ENCODE results near the gene ASAP3.
"Not testable (repeated sequence)": the region's sequence is repeated elsewhere in the genome, so short reads cannot be mapped to it uniquely, and the experiment has no call there.

Gene ASAP3

DNA sequence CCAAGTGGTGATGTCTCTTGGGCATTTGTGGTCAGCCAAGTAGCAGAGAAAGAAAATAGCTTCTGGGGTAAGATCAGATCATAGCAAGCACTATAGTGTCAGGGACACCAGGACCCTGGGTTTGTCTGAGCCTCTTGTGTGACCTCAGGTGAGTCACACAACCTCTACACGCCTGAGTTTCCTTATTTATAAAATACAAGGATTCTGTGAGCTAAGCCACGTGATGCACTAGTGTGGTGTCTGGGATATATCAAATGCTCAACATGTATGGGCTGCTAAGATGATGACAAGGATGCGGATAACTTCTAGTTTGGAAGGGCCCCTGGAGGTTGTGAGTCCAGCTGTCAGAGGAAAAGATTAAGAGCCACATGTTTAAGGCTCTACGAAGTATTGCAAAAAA lies 89.8 kb downstream of the ASAP3 start:
- DNase-seq: no peak

DNA sequence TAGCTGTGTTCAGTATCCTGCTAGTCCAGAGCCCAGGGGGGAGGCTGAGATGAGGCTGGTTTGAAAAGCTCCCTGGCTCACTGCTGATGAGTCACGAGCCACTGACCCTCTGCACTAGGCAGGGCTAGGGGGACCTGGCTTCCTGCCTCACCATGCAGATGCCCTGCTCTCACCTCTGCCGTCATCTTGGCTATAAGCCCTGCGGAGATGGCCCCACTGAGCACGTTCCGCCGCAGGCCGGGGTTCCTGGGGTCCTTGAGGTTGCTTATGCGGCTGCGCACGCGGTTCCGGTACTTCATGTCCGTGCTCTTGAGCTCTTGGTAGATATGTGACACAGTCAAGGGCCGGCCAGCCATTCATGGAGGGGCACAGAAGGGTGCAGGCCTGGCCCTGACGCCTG lies 90.3 kb downstream of the ASAP3 start:
- DNase-seq: no peak

DNA sequence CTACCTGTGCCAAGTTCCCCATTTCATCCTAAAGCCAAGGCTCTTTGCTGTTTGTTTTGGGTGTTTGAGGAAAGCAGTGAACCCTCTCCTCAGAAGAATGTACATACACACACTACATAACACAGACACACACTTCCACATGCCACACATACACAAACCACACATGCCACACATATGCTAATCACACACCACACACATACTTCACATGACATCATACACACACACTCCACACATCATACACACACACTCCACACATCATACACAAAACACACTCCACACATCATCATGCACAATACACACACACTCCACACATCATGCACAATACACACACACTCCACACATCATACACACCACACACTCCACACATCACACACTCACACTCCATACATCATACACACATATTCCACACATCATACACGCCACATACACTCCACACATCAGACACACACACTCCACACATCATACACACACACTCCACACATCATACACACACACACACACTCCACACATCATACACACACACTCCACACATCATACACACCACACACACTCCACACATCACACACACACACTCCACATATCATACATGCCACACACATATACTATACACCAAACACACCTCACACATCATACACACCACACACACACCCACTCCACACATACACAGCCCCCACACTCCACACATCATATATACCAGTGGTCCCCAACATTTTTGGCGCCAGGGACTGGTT lies 91.7 kb downstream of the ASAP3 start:
- DNase-seq: no peak

DNA sequence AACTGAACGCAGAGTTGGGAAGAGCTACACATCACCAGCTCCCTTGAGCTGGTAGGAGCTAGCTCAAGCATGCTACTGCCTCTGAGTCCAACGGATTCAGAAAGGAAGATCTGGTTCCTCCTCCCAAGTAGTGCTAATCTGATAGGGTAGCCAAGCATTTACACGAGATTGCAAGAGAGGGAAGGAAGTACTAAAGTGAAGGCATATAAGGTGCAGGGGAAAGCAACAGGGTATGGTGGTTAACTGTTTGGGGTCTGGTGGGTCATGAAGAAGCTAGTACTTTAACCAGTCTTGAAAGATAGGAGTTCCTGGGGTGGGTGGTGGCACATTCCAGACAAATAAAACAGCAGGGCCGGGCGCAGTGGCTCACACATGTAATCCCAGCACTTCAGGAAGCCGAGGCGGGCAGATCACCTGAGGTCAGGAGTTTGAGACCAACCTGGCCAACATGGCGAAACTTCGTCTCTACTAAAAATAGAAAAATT lies 94.1 kb downstream of the ASAP3 start:
- DNase-seq: no peak

DNA sequence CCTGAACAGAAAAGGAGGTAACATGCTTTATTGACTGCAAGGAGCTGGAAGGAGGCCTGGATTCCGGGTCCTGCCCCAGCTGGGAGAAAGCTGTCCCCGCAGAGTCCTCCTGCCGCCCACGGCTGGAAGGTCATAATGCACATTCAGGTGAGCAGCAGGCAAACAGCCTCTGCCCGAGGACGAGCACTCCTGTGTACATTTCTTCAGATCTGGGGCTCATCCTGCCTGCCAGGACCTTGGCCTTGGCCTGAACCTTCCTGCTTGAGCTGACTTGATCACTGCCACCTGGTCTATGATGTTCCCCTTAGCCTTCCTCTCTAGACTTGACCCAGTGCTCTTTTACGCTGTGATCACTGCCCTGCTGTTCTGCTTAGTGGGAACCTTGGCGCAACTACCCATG lies 96.5 kb downstream of the ASAP3 start:
- DNase-seq: no peak

DNA sequence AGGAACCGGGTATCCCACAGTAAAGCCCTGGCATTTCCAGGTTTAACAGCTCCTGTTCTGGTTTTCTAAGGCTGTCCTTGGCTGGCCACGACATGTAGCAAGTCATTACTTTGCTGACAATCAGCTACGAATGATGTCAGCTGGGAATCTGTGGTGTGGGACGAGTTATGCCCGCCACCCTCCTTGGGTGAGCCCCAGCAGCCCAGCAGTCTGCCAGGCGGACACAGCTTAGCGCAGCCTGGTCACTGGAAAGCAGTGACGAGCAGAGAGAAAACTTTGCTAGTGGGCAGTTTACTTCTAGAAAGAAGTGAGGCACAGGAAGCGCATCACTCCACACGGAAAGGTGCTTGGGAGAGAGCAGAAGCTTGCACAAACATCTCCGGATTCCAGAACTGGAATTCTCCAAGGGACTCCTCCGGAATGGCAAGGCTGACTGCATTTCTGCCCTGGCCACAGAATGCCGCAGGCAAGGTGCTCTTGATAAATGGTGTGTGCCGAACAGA lies 98.8 kb downstream of the ASAP3 start:
- no peak for DNase-seq

DNA sequence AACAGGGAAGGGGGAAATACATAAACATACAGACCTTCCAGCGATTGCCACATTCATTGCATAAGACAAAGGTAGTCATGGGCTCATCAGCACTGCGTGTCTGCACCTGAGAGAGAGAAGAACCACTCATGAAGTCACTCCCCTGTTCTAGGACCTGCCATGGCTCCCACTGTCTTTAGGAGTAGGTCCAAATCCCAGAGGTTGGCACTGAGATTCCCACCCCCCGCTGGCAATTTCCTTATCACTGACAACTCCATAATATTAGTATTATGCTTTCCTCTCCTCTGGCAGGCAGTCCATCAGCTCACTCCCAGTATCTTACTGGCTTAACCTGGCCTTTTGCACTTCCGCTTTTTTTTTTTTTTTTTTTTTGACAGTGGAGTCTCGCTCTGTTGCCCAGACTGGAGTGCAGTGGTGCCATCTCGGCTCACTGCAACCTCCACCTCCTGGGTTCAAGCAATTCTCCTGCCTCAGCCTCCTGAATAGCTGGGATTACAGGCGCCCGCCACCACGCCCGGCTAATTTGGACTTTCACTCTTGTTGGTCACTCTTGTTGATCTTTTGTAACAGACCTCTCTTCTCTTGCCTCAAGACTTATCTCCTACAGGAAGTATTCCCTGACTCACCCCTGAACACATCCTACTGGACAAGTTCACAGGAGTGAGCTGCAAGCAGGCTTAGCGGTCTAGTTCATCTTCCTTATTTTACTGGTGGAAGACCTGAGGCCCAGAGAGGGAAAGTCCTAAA lies 99.5 kb downstream of the ASAP3 start:
- no peak for DNase-seq

DNA sequence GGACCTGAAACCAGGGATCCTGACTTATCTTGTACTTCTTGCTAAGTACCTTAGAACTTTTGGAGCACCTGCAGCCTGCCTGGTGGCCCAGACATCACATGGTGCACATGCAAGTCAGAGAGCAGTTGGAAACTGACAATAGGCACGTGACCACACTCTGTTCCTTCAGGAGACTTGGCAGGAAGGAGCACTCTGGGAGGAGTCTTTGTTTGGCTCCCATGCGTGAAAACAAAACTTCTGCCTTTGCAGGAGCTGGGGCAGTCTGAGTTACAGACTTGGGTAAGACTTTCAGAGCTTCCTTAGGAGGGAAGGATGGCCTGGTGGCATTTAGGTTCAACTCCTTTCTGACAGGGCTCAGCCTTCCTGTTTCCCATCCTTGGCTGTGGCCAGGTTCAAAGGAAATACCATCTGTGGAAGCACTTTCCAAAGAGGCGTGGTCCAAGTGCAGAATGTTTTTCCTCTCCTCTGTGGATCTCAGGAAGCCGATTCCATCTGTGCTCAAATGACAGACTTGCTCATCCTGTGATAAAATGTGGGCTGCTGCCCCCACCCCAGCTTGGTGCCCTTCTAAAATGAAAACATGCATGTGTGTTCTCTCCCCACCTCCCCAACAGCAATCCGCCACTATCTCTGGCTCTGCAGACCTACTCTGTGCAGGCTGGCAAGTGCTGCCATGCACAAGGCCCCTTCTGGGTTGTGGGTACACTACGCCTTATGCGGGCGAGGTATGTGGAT lies 100.2 kb downstream of the ASAP3 start:
- DNase-seq: no peak

DNA sequence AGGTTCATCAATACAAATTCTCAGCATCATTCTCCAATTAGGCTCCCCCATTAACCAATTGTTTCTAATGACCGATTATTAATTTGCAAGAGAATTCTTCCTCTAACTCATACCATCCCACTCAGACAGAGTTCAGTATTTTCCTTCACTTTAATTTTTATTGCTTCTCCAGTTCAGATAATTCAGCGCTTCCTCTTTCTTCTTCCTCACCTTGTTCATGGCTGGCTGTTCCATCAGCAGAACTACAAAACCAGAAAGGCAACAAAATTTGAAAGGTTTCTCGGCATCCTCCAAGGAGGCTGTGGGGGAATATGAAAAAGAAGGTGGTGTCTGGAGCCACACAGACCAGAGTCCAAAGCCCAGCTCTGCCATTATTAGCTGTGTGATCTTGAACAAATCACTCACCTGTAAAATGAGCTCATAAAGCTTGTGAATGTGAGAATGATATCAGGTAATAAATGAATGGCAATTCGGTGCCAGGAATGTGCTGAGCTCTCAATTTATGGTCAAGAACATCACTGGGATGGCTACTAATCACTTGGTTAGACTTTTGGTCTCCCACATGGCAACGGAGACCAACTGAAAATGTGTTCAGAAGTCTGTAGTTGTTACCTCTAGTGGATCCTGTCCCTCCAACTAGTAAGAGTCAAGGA lies 102.6 kb downstream of the ASAP3 start:
- DNase-seq: no peak

DNA sequence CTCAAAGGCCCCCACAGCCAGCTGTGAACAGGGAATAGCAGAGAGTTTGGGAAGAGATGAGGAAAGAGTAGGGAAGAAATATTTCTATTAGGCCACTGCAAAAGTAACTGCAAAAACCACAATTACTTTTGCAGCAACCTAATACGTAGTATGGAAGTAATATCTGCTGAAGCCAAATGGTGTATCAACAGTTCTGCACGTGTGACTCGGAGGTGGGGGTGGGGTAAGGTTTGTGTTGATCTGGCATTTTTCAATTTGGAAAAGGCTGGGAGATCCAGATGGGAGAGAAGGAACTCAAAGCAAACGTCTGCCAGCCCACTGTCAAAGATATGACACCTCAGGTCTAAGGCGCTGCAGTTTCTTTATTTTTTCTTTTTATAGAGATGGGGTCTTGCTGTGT lies 103.3 kb downstream of the ASAP3 start:
- DNase-seq: no peak

DNA sequence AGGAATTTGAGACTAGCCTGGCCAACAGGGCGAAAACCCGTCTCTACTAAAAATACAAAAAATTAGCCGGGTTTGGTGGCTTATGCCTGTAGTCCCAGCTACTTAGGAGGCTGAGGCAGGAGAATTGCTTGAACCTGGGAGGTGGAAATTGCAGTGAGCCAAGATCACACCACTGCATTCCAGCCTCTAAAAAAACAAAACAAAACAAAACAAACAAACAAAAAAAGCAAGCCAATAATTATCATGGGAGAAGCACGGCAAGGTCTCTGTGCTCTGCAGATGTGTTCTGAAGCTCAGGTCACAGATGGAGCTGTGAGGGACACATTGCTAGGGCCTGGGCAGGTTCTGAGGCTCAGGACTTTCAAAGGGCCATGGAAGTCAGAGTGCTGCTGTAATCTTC lies 103.7 kb downstream of the ASAP3 start:
- not testable (repeated sequence) for DNase-seq

All from NCI-H1092 treated with DMSO at 0.1 percent for 48 hours (cell line).